ENCODE results near the gene SAT1.
"Not testable (repeated sequence)": the region's sequence is repeated elsewhere in the genome, so short reads cannot be mapped to it uniquely, and the experiment has no call there.

The SAT1 gene

GRCh38 chrX:23782863-23783588 is at the start of gene SAT1:
TSS of gene SAT1 (plus strand) at chrX:23783173. CDS start at chrX:23783352, 179 bp downstream.
- DNase-seq (ENCODE audit: low spot score), result peak; percentile 92

GRCh38 chrX:23736030-23736429 is 46.9 kb upstream of the SAT1 start:
- no peak for DNase-seq (ENCODE audit: low spot score)

GRCh38 chrX:23737413-23737812 is 45.6 kb upstream of the SAT1 start:
- DNase-seq (ENCODE audit: low spot score), result no peak

- peak; percentile 68 for DNase-seq (ENCODE audit: low spot score)
Observed at GRCh38 chrX:23742174-23742696, 40.7 kb upstream of the SAT1 start.

- DNase-seq (ENCODE audit: low spot score), result peak; percentile 87
Observed at GRCh38 chrX:23742697-23743622, 40.0 kb upstream of the SAT1 start, which contains the start of gene ACOT9. TSS of gene ACOT9 (minus strand) at chrX:23743276. CDS start at chrX:23743144, 132 bp downstream.

GRCh38 chrX:23743623-23743971 is 39.4 kb upstream of the SAT1 start:
- DNase-seq (ENCODE audit: low spot score), result not testable (repeated sequence)

- no peak for DNase-seq (ENCODE audit: low spot score)
Observed at GRCh38 chrX:23745786-23746185, 37.2 kb upstream of the SAT1 start.

GRCh38 chrX:23749129-23749528 is 33.8 kb upstream of the SAT1 start:
- no peak for DNase-seq (ENCODE audit: low spot score)

GRCh38 chrX:23749576-23749975 is 33.4 kb upstream of the SAT1 start:
- no peak for DNase-seq (ENCODE audit: low spot score)

GRCh38 chrX:23752740-23753415 is 30.1 kb upstream of the SAT1 start:
- no peak for DNase-seq (ENCODE audit: low spot score)

- DNase-seq (ENCODE audit: low spot score), result no peak
Observed at GRCh38 chrX:23754664-23755063, 28.3 kb upstream of the SAT1 start.

GRCh38 chrX:23756165-23756564 is 26.8 kb upstream of the SAT1 start:
- DNase-seq (ENCODE audit: low spot score), result no peak

GRCh38 chrX:23759821-23760220 is 23.2 kb upstream of the SAT1 start:
- no peak for DNase-seq (ENCODE audit: low spot score)

GRCh38 chrX:23764188-23764984 is 18.6 kb upstream of the SAT1 start:
- DNase-seq (ENCODE audit: low spot score), result no peak

GRCh38 chrX:23765449-23765848 is 17.5 kb upstream of the SAT1 start:
- DNase-seq (ENCODE audit: low spot score), result no peak

- DNase-seq (ENCODE audit: low spot score), result no peak
Observed at GRCh38 chrX:23765868-23766267, 17.1 kb upstream of the SAT1 start.

- DNase-seq (ENCODE audit: low spot score), result no peak
Observed at GRCh38 chrX:23766650-23767551, 16.1 kb upstream of the SAT1 start.

GRCh38 chrX:23770142-23770541 is 12.8 kb upstream of the SAT1 start:
- DNase-seq (ENCODE audit: low spot score), result no peak

- DNase-seq (ENCODE audit: low spot score), result not testable (repeated sequence)
Observed at GRCh38 chrX:23771086-23771485, 11.9 kb upstream of the SAT1 start.

GRCh38 chrX:23773601-23774175 is 9.3 kb upstream of the SAT1 start:
- DNase-seq (ENCODE audit: low spot score), result no peak

All from left forelimb (tissue), 1 donor.